Measurements from ENCODE around the gene TMEM141.
A peak's percentile ranks its signal among the peaks of the same experiment; 100 is the strongest.

Gene TMEM141

DNA sequence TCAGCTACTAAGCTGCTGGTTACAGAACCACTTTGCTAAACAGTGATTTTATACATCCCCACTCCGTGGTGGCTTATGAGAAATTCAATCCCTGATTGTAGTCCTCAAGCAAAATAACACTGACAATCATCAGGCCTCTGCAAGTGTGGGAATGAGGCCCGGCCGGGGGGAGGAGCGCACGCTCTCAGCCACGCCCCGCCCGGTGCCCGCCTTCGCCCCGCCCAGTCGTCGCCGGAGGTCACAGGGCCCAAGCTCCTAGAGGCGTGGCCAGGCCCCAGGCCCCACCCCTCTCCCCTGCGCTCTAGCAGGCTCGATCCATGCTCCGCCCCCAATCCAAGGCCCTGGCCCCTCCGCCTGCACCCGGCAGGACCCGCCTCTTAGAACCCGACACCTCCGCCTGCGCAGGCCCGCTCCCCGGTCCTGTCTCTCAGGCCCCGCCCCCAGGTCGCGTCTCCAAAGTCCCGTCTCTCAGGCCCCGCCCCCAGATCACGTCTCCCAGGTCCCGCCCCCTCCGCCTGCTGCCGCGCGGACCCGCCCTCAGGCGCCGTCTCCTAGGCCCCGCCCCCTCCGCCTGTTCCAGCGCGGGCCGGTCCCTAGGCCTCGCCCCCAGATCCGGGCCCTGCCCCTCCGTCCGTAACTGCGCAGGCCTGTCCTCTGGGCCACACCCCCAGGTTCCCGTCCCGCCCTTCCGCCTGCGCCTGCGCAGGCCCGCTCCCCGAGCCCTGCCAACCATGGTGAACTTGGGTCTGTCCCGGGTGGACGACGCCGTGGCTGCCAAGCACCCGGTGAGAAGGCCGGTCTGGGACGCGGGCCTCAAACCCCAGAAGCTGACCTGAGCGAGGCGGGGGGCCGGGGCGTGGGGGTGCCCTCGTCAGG, at the start of gene TMEM141:
TSS of gene TMEM141 (plus strand) at position 705 of the 876 bp plus-strand sequence. CDS start at position 732, 27 bp downstream.
- peak; percentile 100 for DNase-seq

DNA sequence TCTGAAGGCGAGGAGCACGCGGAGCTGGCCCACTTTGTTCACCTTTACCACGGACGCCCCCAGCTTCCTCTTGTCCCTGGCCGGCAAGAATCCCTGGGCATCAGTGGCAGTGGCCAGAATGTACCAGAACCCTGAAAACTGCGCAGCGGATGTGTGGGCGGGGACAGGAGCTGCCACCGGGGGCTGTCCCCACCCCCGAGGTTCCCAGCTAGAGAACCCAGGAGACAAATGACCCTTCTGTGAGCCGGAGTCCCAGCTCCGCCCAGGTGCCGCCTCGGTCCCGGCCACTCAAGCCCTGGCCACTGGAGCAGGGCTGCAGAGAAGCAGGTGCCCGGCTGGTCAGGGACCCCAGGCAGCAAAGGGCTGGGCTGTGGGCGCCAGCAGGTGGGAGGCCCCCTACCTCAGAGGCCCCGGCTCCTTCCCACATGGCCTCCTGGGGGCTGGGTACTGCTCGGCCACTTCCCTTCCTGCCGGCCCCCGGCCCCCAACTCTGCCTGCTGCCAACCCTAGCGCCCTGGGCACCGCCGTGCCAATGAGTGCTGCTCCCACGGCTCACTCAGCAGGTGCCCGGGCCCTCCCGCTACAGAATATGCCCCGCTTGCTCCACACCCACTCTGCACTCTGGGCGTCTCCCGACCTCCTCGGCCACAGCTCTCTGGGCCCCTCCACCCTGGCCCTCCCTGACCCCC, 49.1 kb upstream of the TMEM141 start:
- peak in 1 of 2 donors; percentile 73 for DNase-seq

DNA sequence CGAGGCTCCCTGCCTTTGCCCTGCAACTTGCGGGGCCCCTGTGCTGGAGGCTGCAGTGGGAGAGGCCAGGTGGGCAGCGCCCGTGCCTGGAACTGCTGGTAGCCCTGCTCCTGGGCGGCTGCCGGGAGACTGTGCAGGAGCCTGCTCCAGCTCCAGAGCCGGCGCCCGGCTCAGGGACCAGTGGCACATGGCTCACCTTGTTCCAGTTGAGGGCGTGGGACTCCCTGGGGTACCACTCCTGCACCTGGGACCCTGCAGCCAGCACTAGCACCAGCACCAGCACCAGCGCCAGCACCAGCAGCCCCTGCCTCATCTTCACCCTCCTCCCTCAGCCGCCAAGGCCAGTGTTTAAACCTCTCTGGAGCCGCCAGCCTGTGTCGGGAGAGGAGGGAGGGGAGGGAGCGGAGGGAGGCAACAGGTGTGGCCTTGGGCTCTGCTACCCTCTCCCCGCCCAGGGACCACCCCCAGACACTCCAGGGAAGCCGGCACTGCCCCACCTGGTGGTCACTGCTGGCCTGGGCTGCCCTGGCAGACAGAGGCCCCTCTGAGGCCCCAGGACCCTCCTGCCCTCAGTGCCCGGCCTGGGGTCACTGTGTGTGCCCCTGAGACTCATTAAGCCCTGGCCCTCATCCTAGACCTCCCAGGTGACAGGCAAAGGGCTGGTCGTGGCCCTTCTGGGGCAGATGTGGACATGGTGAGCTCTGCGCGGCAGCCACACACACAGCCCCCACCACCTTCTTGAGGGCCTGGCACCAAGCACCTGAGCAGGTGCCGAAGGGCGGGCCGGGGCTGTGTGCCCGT, 48.4 kb upstream of the TMEM141 start, which contains the start of gene LCN10:
TSS of gene LCN10 (minus strand) at position 350 of the 801 bp plus-strand sequence. CDS start at position 313, 37 bp downstream.
- no peak for DNase-seq

DNA sequence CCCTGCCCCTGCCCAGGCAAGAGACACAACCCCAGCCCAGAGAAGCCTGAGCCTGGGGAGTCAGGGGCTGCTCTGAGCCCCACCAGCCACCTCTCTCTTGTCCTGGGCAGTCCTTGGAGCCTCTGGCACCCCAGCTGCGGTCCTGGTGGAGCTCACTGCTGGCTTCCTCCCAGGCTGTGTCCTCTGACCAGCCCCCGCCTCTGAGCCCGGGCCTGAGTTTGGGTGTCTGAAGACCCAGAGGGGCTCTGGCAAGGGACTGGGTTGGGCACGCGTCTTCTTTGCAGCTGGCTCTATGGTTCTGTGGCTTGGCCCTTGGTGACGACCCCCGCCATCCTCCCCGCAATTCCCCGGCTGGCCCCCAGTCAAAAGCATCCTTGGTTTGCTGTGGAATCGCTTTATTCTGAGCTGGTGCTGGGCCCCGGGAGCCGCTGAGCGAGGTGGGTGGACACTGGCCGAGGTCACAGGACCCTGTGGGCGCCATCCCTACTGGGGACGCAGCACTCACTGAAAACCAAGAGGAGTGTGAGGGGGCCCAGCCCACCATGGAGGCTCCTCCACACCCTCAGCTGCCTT, 47.4 kb upstream of the TMEM141 start:
- DNase-seq: no peak

DNA sequence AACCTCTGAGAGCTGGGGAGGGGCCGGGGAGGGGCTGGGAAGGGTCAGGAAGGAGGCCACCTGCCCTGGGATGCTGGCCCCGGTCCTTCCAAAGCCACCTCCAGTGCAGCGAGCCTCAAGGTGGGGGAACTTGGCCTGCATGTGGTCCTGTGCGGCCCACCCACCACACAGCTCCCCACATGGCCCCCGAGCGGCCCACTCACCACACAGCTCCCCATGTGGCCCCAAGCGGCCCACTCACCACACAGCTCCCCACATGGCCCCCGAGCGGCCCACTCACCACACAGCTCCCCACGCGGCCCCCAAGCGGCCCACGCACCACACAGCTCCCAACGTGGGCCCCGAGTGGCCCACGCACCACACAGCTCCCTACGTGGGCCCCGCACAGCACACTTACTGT, 46.4 kb upstream of the TMEM141 start:
- DNase-seq: no peak

DNA sequence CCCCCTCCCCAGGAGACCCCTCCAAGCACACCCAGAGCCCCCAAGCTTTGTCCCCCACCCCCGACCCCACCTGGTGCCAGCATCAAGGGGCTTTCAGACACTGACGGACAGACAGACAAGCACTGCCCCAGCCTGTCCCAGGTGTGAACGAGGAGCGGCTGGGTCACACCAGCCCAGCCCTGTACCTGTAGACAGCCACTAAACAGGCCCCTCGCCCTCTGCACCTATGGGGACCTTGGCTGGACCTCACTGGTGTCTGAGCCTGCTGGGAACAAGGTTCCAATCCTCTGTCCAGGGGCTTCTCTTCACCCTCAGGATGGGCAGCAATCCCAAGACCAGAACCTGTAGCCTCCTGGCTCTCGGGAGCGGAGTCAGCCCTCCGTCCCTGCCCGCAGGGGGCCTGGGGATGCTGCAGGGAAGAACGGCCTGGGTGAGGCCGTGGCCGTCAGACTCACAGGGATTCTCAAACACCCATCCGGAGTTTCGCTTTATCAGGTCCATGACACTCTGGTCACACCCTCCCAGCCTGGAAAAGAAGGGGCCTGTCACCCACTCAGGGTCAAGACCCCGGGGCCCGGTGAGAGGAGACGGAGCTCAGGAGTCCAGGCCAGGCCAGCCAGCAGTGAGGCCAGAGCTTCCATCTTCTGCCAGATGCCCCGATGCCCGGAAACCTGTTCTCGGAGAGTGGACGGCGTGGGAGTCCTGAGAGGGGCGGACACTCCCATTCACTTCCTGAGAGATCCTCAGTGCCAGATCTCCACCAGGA, 45.6 kb upstream of the TMEM141 start:
- DNase-seq: no peak

DNA sequence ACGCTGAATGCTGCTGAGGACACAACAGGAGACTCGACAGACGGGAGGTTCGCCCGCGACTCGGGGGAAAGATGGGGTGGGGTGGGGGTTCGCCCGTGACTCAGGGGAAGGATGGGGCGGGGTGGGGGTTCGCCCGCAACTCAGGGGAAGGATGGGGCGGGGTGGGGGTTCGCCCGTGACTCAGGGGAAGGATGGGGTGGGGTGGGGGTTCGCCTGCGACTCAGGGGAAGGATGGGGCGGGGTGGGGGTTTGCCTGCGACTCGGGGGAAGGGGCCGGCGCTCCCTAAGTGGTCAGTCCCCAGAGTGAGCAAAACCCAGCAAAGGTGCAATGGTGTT, 45.0 kb upstream of the TMEM141 start:
- DNase-seq: no peak

DNA sequence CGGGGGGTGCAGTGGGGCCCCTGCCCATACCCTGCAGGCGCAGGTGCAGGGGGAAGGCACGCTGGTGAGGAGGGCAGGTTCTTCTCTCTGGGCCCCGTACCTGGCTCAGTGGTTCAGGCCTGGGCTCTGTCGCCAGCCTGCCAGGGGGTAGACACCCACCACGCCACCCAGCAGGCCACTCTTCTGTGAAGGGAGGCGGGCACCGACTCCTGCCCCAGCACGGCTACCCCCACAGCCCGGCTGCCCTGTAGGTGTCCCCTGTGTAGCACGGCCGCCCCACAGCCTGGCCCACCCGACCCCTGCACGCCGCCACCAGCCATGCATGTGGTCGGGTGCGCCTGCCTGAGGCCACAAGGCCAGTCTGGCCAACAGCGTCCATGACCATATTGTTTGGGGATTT, 44.5 kb upstream of the TMEM141 start:
- no peak for DNase-seq

DNA sequence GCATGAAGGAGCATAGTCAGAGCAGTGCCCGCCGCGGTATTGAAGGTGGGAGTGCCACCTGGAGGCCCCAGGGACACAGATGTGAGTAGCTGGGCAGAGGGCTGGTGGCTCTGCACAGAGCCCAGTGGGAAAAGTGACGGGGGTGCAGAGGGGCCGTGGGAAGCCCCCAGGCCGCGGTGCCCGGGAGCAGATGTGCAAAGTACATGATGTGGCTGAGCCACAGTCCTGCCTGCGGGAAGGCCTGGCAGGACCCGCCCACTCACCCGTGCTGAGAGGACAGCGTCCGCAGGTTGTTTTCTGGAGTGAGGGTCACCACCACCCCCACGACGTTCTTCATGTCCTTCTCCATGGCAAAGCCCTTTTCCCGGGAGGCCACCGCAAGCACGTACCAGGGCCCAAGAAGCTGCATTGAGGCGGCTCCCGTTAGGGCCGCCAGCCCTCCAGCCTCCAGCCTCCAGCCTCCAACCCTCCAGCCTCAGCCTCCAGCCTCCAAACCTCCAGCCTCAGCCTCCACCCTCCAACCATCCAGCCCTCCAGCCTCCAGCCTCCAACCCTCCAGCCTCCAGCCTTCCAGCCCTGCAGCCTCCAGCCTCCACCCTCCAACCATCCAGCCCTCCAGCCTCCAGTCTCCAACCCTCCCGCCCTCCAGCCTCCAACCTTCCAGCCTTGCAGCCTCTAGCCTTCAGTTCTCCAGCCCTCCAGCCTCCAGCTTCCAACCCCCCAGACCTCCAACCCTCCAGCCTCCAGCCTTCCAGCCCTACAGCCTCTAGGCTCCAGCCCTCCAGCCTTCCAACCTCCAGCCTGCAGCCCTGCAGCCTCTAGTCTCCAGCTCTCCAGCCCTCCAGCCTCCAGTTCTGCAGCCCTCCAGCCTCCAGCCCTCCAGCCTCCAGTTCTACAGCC, 43.7 kb upstream of the TMEM141 start:
- no peak for DNase-seq

DNA sequence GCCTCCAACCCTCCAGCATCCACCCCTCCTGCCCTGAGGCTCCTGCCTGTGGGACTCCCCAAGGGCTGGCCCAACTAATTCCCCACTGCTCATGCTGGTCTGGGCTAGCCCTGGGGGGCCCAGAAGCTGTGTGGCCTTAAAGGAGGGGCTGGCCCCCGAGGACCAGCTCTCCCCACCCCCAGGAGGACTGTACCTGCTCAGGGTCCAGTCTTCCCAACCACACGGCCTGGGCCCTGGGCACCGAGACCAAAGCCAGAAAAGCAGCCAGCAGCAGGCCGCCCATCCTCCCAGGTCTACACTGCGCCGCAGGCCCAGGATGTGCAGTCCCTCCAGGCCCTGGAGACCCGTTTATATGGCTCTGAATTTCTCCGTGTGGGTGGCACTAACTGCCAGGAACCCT, 42.9 kb upstream of the TMEM141 start, which contains the start of gene LCN6:
TSS of gene LCN6 (minus strand) at position 325 of the 400 bp plus-strand sequence. CDS start at position 283, 42 bp downstream.
- no peak for DNase-seq

DNA sequence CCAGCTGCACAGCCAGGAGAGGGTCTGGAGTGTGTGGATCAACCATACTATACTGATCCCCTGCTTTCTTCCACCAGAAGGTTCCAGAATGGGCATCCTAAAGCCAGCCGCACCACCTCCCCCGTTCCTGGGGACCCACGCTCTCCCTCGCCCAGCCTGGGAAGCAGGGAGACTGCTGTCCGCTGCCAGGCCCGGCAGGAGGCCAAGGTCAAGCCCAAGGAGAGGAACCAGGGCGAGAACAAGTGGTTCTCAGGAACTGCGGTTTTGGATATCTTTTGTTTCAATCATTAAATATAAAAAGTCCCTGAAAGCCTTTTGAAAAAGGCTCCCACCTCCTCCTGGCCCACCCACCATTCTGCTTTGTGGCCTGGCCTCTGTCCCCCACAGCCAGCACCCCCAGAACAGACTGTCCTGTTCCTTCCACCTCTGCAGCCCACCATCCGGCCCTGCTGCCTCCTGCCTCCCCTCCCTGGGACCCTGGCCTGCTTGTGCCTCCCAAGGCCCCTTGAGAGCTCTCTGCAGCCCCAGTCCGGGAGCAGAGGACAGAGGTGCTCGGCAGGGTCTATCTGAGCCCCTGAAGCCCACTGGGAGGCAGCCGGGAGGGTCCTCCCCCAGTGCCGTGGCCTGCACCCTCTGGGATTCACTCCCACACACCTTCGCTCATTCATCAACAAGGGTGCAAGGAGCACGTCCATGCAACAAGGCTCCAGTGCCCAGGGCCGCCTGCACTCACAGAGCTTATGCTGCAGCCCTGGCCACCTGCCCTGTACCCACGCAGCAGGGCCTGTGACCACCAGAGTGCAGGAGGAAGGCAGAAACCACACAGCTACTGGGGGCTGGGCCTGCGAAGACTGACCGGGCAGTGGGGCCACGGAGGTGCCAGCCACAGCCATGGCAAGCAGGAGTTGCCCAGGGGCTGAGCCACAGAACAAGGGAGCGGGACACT, 42.2 kb upstream of the TMEM141 start:
- no peak for DNase-seq

DNA sequence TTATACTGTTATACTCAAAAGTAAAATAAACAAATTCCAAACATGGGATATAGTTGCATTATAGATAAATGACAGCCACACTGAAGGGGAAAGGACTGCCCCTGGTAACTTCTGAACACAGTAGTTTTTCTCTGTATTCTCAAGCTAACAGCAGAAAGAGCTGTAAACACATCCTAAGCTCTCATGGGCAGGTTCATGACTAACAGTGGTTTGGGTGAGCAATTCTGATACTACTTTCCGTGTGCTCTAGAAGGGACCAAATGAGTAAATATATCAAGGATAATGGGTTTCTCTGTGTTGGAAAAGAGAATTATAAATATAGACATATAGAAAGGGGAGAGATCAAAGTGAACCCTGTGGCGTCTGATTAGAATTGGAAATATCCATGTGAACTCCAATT, 40.6 kb upstream of the TMEM141 start:
- DNase-seq: no peak

DNA sequence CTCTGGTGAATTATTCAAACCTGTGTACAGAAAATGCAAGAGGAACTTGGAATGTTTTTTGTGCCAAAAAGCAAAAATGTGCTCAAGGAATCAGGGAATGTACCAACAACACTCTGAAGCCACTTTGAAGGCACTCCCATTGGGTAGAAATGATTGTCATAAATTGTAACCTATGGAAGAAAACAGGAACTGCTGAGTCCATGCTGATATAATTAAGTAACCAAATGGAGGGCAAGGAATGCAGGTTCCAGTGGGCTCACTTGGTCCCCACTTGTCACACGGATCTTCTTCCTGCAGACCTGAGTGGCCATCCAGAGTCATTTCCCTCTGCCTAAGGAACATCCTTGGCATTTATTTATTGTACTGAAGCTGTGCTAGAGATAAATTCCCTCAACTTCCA, 39.9 kb upstream of the TMEM141 start:
- no peak for DNase-seq

DNA sequence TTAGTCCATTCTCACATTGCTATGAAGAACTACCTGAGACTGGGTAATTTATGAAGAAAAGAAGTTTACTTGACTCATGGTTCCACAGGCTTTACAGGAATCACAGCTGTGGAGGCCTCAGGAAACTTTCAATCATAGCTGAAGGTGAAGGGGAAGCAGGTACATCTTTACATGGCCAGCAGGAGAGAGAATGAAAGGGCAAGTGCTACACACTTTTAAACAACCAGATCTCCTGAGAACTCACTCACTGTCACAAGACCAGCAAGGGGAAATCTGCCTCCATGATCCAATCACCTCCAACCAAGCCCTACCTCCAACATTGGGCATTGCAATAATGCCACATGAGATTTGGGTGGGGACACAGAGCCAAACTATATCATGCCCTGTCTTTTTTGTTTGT, 39.3 kb upstream of the TMEM141 start:
- DNase-seq: no peak

DNA sequence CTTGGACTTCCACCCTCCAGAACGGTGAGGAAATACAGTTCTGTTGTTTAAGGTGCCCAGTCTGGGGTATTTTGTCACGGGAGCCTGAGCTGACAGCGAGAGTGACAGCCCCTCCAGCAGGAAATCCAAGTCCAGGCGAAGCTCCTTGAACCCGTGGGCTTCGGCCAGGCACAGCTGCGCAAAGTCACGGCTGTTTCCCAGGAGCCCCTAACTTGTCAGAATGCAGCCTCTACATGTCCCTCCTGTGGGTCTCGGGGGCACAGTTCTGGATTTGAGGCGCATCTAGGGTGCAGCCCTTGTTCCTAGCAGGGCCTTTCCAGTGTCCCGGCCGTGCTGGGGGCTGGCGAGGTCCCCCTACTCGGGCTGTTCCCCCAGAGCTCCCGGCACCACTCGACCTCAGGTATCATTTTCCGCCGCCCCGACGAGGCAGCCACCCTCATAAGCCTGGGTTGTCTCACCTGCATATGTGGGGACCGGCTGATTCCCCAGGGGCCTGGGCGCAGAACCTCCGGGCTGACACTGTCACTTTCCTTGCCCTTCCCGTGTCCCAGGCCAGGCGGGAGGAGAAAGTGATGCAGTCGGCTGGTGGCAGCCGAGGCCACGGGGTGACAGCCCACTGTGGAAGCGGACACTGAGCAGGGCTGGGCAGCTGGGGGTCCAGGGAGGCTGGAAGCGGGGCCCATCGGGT, 37.6 kb upstream of the TMEM141 start:
- DNase-seq: no peak

DNA sequence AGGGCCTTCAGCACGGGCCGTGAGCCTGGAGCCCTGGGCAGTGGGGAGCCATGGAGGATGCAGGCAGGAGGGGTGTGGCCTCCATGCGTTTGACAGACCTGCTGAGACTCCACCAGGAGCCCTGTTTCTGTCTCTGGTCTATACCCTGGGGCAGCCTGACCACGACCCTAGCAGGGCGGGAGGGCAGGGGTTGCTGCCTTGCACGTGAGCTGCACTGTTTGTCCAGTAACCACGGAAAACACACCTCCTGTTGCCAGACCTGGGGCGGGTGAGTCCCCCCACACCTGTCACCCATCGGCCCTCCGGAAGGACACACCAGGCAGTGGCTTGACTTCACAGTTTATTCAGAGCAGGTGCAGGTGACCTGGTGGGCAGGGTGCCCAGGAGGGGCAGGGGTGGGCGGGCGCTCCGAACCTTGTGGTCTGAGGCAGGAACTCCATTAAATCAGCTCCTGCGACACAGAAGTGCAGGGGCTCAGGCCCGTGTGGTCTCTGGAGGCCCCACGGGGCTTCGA, 37.0 kb upstream of the TMEM141 start:
- no peak for DNase-seq

DNA sequence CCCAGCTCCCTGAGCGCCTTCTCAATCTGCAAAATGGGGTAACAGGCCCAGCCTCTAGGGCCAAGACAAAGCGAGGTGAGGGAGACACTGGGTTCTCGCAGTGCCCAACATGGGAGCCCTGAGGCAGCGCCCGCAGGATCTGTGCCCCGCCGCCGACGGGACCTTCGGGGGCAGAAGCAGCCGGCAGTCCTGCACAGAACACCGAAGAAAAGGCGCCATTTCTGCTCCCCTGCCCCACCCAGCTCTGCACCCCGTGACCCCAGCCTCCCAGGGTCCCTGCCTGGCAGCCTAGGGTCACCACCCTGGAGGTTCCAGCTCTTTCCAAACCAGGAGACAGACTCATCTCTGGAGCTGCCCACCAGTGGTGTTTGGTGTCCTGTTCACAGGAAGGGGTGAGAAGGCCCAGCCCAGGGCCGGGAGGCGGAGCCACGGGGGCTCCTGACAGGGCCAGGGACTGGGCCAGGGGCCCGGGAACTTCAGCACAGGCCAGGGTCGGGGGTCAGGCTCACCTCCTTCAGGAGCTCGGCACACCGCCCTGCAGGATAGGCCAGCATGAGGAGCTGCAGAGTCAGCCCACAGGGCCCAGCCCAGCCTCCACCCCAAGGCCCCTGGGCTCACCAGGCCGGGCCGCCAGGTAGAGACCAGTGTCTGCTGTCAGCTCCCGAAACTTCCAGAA, 36.4 kb upstream of the TMEM141 start:
- no peak for DNase-seq
